ENCODE measurements around the gene SLC24A3.

GRCh38 chr20:19511931-19512330 is 299.5 kb downstream of the SLC24A3 start:
- TF ChIP-seq EZH2phosphoT487 (IDR thresholded peaks at IDR 0.05; ENCODE audit: insufficient read depth, low read depth), result no peak
- TF ChIP-seq EZH2 (IDR thresholded peaks at IDR 0.05; ENCODE audit: insufficient read depth, poor library complexity, severe bottlenecking), result no peak
